GM19099 (cell line): Measurements from ENCODE around the gene COMMD9.

Experiments
- POLR2A ChIP-seq: IDR thresholded peaks from 3 replicates; pipeline ENCODE4 v1.6.1; 2011; ENCODE audit warnings: low read depth; ENCODE audit not compliant: insufficient read length; ENCODE audit errors: extremely low read depth

Gene COMMD9

DNA sequence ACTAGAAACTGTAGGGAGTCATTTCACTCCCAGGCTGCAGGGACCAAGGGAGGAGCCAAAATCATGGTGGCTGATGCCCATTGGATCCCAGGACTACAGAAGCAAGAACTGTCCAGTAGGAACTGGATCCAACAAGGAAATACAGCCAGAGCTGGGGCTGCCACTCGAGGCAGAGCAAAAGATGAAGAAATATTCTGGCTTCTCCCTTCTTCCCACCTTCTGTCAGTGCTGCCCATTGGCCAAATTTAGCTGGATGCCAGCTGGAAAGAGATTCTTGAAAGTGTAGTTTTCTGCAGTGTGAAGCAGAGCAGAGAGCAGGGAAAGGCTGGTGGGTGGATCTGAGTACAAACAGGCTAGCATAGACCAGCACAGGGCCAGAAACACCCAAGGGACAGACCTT, 45.6 kb downstream of the COMMD9 start:
- TF ChIP-seq POLR2A = no peak

DNA sequence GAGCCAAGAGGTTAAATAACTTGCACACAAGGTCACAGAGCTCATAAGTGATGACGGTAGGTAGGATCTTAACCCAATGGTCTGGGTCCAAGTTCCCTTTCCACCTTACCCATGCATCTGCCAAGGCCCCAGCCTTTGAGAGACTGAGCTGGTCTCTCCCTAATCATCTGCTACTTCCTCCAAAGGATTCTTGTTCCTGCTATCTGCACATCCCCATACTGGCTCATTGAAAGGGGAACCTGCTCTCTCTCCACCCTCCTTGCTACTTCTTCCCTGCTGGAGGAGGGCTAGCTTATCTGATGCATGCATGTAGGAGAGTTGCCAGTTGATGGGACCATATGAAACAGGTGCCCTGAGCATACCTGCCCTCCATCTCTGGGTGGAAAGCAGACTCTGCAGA, 47.7 kb downstream of the COMMD9 start:
- TF ChIP-seq POLR2A = no peak

DNA sequence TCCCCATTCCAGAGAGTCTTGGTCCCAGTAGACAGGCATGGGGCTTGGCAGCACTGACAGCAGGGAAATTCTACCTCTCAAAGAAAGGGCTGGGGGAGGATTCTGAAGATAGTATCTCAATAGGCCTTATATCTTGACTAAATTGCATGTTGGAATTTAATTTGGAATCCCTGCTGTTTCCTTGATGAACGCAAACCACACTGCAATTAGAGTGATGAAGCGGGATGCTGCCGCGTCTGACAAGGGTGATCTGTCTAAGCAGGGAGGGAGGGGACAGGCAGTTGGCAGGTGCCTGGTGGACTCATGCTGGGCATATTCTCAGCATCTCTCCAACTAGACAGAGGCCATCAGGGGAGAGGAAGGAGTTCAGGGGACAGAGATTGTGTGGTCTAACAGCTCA, 48.4 kb downstream of the COMMD9 start:
- TF ChIP-seq POLR2A = no peak

DNA sequence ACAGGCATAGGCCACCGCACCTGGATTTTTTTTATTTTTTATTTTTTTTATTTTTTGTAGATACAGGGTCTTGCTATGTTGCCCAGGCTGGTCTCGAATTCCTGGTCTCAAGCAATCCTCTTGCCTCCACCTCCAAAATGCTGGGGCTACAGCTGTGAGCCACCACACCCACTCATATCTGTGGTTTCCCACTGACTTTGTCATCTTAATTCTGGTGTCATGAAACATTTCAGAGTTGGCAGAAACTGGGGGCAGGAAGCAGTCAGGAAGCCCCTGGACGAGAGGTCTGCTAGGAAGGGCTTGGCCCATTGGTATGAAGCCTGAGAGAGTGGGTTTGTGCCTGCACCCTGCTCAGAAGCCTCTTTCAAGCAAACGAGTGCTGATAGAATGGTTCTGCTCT, 49.1 kb downstream of the COMMD9 start:
- no peak for TF ChIP-seq POLR2A

DNA sequence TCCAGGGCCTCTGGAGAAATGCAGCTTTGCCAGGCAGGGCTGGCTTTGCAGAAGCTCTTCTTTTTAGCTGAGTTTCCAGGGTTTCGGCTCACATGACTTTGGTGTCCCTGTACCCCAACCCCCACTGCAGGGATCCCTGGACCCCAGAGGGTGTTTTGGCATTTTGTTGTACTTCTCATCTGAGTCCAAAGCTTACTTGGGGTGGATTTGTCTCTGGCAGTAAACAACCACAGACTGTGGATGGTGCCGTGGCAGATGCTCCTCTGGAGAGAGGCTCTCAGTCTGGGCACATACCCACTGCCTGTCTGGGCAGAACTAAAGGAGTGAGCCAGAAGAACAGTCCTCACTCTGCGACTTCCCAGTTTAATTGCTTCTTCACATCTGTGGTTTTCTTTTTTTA, 49.6 kb downstream of the COMMD9 start:
- no peak for TF ChIP-seq POLR2A

DNA sequence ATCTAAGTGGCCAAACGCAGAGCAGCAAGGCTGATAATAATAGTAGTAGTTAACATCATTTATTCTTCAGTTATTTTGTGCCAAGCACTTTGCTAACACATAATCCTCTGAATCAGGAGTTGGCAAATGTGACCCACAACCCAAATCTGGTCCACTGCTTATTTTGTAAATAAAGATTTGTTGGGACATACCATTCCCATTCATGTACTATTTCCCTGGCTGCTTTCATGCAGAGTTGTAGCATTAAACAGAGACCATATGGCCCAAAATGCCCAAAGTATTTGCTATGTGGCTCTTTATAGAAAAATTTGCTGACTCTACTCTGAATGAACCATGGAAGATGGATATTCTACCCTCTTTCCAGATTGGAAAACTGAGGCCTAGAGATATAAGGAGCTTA, 50.3 kb downstream of the COMMD9 start:
- no peak for TF ChIP-seq POLR2A

DNA sequence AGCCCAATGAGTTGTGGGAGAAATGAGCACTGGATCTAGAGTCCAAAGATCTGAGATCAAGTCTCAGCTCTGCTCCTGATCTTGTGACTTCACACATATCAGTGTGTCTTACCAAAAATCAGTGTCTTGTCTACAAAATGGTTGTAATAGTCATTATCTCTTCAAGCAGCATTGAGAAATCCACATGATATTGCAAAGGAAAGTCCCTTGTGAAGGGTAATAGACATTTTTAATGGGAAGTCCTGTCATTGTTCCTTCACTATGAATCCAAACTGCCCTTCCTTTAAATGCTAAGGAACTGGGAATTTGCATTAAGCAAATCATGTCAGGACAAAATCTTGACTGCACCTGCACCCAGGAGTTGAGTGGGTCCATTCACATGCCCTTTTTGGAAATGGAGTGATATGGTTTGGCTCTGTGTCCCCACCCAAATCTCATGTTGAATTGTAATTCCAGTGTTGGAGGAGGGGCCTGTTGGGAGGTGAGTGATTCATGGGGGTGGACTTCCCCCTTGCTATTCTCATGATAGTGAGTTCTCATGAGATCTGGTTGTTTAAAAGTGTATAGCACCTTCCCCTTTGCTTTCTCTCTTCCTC, 51.1 kb downstream of the COMMD9 start:
- no peak for TF ChIP-seq POLR2A

DNA sequence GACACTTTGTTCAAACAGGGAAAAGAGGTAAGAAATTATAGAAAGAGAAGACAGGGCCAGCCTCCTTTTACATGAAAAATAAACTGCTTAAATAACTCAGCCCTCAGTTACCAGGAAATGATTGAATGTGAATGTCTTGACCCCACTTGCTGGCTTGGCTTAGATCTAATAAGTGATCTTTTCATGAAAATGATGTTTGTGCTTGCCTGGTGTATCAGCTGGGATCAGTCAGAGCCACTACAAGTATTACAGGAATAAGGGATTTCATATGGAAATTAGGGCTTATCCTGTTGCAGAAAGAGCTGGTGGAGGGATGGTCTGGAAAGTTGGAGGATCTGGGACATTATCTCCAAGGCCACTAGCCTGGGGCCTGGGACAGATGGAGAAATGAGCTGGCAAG, 51.8 kb downstream of the COMMD9 start:
- TF ChIP-seq POLR2A = no peak

DNA sequence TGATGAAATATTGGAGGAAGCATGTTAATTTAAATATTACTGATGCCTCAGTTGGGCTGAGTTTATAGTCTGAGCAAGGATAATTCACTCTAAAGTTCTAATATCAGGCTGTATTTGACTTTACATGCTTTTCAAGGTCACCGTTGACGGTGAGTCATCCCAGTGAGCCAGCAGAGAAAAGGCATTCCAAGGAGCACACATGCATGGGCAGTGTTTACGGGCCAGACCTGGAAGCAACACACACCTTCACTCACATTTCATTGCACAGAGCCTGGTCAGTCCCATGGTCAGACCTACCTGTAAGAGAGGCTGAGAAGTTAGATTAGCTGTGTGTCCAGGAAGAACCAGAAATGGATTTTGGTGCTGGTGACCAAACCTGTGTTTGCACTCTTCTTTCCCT, 53.5 kb downstream of the COMMD9 start:
- no peak for TF ChIP-seq POLR2A

DNA sequence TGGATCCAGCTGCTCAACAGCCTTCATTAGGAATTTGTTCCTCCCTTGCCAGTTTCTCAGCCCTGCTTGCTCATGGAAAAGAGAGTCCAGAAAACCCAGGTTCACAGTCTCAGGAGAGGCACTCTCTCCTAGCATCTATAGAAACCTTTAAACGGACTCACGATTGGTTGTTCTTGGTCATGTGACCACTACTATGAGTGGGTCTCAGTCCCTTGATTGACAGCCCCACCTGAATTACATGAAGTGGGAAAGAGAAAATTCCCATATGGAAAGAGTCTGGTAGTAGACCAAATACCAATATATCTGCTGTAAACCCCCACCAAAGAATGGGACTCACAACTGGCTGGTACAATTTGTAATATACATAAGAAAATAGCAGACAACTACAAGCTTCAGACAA, 54.4 kb downstream of the COMMD9 start:
- TF ChIP-seq POLR2A = no peak

DNA sequence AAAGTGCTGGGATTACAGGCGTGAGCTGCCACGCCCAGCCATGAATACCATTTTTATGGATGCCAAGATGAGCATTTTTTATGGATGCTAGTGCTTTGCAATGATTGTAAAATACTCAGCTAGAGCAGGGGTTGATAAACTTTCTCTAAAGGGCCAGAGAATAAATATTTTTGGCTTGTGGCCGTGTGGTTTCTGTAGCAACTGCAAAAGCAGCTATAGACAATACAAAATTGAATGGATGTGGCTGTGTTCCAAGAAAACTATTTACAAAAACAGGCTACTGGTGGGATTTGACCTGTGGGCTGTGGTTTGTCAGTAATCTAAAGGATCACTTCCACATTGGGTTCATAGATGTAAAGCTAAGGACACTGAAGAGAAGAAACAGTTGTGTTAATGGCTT, 56.0 kb downstream of the COMMD9 start:
- no peak for TF ChIP-seq POLR2A

DNA sequence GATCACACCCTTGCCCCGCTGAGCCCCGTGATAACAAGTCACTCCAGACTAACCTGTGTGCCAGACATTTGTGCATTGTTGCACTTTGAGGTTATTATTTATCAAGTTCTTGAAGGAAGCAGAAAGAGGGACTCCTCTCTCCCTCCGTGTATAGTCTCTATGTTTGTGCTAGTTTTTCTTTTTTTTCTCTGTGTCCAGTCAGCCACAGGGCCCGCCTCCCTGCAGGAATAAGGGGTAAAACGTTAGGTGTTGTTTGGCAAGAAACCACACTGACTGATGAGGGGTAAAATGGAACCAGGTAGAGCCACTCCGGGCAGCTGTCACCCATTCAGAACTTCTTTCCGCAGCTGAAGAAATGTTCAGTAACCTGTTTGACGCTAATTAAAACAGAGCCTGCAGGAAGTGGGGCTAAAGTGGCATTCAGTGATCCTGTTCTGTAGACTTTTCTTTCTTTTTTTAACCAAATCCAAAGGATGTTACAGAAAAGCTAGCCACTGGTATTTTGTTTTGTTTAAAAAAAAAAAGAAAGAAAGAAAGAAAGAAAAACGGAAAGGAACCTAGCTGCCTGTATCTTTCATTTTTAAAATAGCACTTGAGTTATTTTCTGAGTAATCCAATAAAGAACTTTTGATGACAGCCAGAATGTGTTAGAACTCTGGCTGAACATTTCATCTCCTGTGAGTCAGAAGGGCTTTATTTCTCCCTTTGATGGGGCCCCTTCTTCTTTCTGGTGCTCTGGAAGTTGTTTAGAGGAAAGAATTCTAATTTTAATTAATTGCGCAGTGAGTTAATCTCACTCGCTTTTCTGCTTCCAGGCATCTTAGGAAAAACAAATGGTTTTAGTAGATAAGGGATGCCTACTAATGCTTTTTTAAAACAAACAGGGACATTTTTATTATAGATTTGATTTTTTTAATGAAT, 58.2 kb downstream of the COMMD9 start:
- no peak for TF ChIP-seq POLR2A

DNA sequence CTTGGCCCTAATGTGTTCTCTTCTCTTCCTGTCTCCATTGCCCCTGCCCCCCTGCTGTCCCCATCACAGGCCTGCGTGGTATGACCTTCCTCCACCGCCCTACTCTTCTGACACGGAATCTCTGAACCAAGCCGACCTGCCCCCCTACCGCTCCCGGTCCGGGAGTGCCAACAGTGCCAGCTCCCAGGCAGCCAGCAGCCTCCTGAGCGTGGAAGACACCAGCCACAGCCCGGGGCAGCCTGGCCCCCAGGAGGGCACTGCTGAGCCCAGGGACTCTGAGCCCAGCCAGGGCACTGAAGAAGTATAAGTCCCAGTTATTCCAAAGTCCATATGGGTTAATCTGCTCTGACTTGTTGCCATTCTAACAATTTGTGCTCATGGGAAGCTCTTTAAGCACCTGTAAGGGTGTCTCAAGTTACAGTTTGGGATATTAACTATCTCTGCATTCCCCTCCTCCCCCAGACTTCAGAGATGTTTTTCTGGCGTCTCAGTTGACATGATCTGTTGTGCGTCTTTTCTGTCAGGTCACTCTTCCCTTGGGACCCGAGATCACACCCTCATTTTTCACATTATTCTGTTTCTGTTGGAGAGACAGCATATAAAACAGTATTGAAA, 60.0 kb downstream of the COMMD9 start:
- no peak for TF ChIP-seq POLR2A

DNA sequence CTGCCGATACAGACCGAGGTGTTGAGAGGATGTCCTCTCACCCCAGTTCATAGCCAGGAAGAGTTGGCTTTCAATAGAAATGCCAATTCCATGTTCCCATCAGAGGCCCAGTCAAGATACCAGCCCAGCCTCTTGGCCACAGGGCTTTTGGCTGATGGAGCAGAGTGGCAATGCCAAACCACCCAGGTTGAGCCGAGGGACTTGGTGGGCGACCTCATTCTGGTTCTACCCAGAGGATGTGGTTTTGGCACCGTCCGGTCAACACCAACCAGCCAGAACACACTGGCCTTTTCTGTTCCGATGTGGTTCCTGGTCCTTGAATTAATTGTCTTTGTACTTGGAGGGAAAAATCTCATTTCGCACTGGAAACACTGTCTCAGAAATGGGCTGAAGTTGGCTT, 60.5 kb downstream of the COMMD9 start:
- TF ChIP-seq POLR2A = no peak

DNA sequence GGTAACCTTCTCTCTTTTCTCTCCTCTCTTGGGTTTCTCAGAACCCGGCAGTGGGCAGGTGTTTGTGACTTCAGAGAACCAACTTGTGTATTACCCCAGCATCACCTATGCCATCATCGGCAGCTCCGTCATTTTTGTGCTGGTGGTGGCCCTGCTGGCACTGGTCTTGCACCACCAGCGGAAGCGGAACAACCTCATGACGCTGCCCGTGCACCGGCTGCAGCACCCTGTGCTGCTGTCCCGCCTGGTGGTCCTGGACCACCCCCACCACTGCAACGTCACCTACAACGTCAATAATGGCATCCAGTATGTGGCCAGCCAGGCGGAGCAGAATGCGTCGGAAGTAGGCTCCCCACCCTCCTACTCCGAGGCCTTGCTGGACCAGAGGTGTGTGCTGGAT, 62.2 kb downstream of the COMMD9 start:
- TF ChIP-seq POLR2A = no peak
